ENCODE measurements around the gene ZNHIT2. TPM values are rescaled to one million over a fixed set of nuclear protein-coding genes. Genes with fewer than 3 reads are reported as not detected.

ZNHIT2 gene
- total and polyA plus RNA-seq, 10 of the 15 experiments (the other 5 are each of a cell fraction or from before 2014, with no cell fraction given) = 0.24 to 20.4 (median 15.5) TPM; not detected in 1

- RAD21 ChIA-PET (ENCODE audit: unreplicated experiment) = no interaction called here
- H3K4me1 ChIP-seq (ENCODE audit: control insufficient read depth, insufficient read depth, low read length) = no peaks in the 10 kb centered on the region
- no TSS peak for BruUV-seq (replicated peaks)
- peaks cover 2% of the 10 kb centered on the region for H3K79me2 ChIP-seq (ENCODE audit: control insufficient read depth, insufficient read depth, low read length)
- in situ Hi-C loops (cut with MboI) (no loop called here), intact Hi-C loops (cut with micrococcal nuclease; ENCODE audit: unreplicated experiment) (no loop called here)
- H3K9ac ChIP-seq (ENCODE audit: control insufficient read depth, insufficient read depth, low read length) = no peak overlapping the region
- H3K36me3 ChIP-seq (ENCODE audit: control insufficient read depth in 2 of 2, insufficient read depth in 2 of 2, low read length in 1 of 2) = peaks cover 9 to 11% of the 10 kb centered on the region in 2 experiments
- CTCF ChIA-PET = interaction anchor here (0.7 to 1.9 kb wide), 5 partner anchors 9 to 162 kb away, joined by 3 to 6 read pairs (median 4); partner anchors contain the start of genes TM7SF2 and ZNHIT2
- ATAC-seq (no peak), FAIRE-seq (no peak), DNase-seq (ENCODE audit: low read depth, low spot score) (no peak)
- no peak overlapping the region for H2AFZ ChIP-seq (ENCODE audit: control insufficient read depth, low read depth, low read length)
- H3K4me2 ChIP-seq (ENCODE audit: control insufficient read depth, insufficient read depth) = no peak overlapping the region
- SMC1A ChIA-PET (ENCODE audit: uncharacterized antibody, unreplicated experiment) = interaction anchor here (2.0 kb wide), 1 partner anchor 90 kb away, joined by 5 read pairs; the partner anchor contains the start of gene ARL2
- no peak overlapping the region for H3K4me3 ChIP-seq
- no peak for TF ChIP-seq EGR1 (IDR thresholded peaks at IDR 0.05; ENCODE audit: borderline replicate concordance in 1 of 2, low read depth in 2 of 2, low read length in 2 of 2)
- no peak for TF ChIP-seq RCOR1 (conservative IDR thresholded peaks at IDR 0.05; ENCODE audit: low read depth, low read length)
- TF ChIP-seq MYB (IDR thresholded peaks at IDR 0.05; ENCODE audit: borderline replicate concordance, low read depth, low read length) = no peak
- no peak for TF ChIP-seq RAD21 (IDR thresholded peaks at IDR 0.05; ENCODE audit: insufficient read depth, low read depth, low read length)
- TF ChIP-seq ZBED1 (IDR thresholded peaks at IDR 0.05; ENCODE audit: borderline replicate concordance) = no peak
- no peak for TF ChIP-seq NR2C2 (IDR thresholded peaks at IDR 0.05; ENCODE audit: borderline replicate concordance, control insufficient read depth, insufficient read length, low read depth)
- no peak for TF ChIP-seq RELA (IDR thresholded peaks at IDR 0.05; ENCODE audit: borderline replicate concordance, partially characterized antibody)
- TF ChIP-seq, protein P1, sequence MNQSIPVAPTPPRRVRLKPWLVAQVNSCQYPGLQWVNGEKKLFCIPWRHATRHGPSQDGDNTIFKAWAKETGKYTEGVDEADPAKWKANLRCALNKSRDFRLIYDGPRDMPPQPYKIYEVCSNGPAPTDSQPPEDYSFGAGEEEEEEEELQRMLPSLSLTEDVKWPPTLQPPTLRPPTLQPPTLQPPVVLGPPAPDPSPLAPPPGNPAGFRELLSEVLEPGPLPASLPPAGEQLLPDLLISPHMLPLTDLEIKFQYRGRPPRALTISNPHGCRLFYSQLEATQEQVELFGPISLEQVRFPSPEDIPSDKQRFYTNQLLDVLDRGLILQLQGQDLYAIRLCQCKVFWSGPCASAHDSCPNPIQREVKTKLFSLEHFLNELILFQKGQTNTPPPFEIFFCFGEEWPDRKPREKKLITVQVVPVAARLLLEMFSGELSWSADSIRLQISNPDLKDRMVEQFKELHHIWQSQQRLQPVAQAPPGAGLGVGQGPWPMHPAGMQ (IDR thresholded peaks at IDR 0.05; ENCODE audit: borderline replicate concordance) = no peak
- TF ChIP-seq IKZF1 (conservative IDR thresholded peaks at IDR 0.05) = no peak
- no peak for TF ChIP-seq ASH2L (IDR thresholded peaks at IDR 0.05; ENCODE audit: borderline replicate concordance, low read depth)
- TF ChIP-seq NBN (IDR thresholded peaks at IDR 0.05) = no peak
- no peak for TF ChIP-seq LARP7 (IDR thresholded peaks at IDR 0.05)
- TF ChIP-seq ETV6 (conservative IDR thresholded peaks at IDR 0.05 in 1 of 2, IDR thresholded peaks at IDR 0.05 in 1 of 2; ENCODE audit: borderline replicate concordance in 1 of 2, low read depth in 1 of 2) = no peak
- no peaks in the 10 kb centered on the region for H3K9me3 ChIP-seq (replicated peaks; ENCODE audit: control insufficient read depth, insufficient read depth, low read length)
- no peak overlapping the region for H3K27ac ChIP-seq (ENCODE audit: control insufficient read depth, insufficient read depth)
- POLR2A ChIA-PET = no interaction called here
- H3K27me3 ChIP-seq (replicated peaks in 1 of 2; ENCODE audit: control insufficient read depth in 2 of 2, insufficient read depth in 2 of 2, low read length in 1 of 2) = no peaks in the 10 kb centered on the region
- no peaks in the 10 kb centered on the region for H4K20me1 ChIP-seq (ENCODE audit: control insufficient read depth, insufficient read depth)
Observed at GRCh38 chr11:65103476-65103875, 14.0 kb downstream of the ZNHIT2 start.

Measured in GM12878 (cell line).